A673 (cell line): ENCODE measurements around the gene B4GALNT3.

Experiments used
- CTCF ChIP-seq: fragments of 300-800, 200-600 bp; sonication (generic); conservative IDR thresholded peaks from 2 replicates; pipeline ENCODE4 v1.5.1; 2017; ENCODE audit warnings: low read depth, mild to moderate bottlenecking, antibody characterized with exemption, low read length, moderate library complexity, mixed read lengths
- EZH2 ChIP-seq: fragments of 200-600 bp; sonication (generic); IDR thresholded peaks from 2 replicates; pipeline ENCODE4 v1.6.1; 2017; ENCODE audit warnings: borderline replicate concordance, low read depth, mild to moderate bottlenecking, mixed read lengths, antibody characterized with exemption, low read length; ENCODE audit not compliant: poor library complexity, severe bottlenecking

- TF ChIP-seq EZH2 (no peak), CTCF (no peak)
Measured at GRCh38 chr12:464484-465267, 4.9 kb downstream of the B4GALNT3 start.
